HEK293 (cell line): ENCODE results near the gene WDTC1.
A peak's percentile ranks its signal among the peaks of the same experiment; 100 is the strongest.

Experiments
- BCL11A ChIP-seq: fragments of 450-650 bp; formaldehyde crosslinking; IDR thresholded peaks from 2 replicates; pipeline ENCODE4 v1.5.1; 2016; ENCODE audit warnings: low read depth, missing biosample characterization, missing genetic modification characterization
- CTCF ChIP-seq: fragments of 450-650 bp; formaldehyde crosslinking; IDR thresholded peaks from 2 replicates; pipeline ENCODE4 v1.5.1; 2016; ENCODE audit warnings: missing biosample characterization, missing genetic modification characterization
- GLIS1 ChIP-seq: fragments of 450-650 bp; formaldehyde crosslinking; IDR thresholded peaks from 2 replicates; pipeline ENCODE4 v1.5.1; 2016; ENCODE audit warnings: missing biosample characterization, missing genetic modification characterization
- PRDM10 ChIP-seq: fragments of 450-650 bp; formaldehyde crosslinking; IDR thresholded peaks from 2 replicates; pipeline ENCODE4 v1.5.1; 2016; ENCODE audit warnings: missing biosample characterization, missing genetic modification characterization
- PRDM2 ChIP-seq: fragments of 450-650 bp; formaldehyde crosslinking; IDR thresholded peaks from 2 replicates; pipeline ENCODE4 v1.5.1; 2016; ENCODE audit warnings: missing biosample characterization, missing genetic modification characterization, borderline replicate concordance
- PRDM6 ChIP-seq: fragments of 450-650 bp; formaldehyde crosslinking; IDR thresholded peaks from 2 replicates; pipeline ENCODE4 v1.5.1; 2017; ENCODE audit warnings: missing biosample characterization, missing genetic modification characterization
- SETDB1 ChIP-seq: IDR thresholded peaks from one replicate; pipeline ENCODE4 v1.6.1; 2017; ENCODE audit warnings: mild to moderate bottlenecking, low read length, moderate library complexity, mixed read lengths; ENCODE audit not compliant: insufficient read length
- ZBTB26 ChIP-seq: fragments of 450-650 bp; formaldehyde crosslinking; optimal IDR thresholded peaks from 2 replicates; pipeline ENCODE3; 2016; ENCODE audit warnings: missing biosample characterization, mild to moderate bottlenecking, missing genetic modification characterization
- ZBTB7A ChIP-seq: fragments of 450-650 bp; formaldehyde crosslinking; IDR thresholded peaks from 2 replicates; pipeline ENCODE4 v1.5.1; 2016; ENCODE audit warnings: low read depth, missing biosample characterization, missing genetic modification characterization
- ZNF133 ChIP-seq: fragments of 450-650 bp; formaldehyde crosslinking; IDR thresholded peaks from 2 replicates; pipeline ENCODE4 v1.5.1; 2016; ENCODE audit warnings: missing biosample characterization, missing genetic modification characterization
- ZNF211 ChIP-seq: fragments of 450-650 bp; formaldehyde crosslinking; IDR thresholded peaks from 2 replicates; pipeline ENCODE4 v1.5.1; 2016; ENCODE audit warnings: low read depth, missing biosample characterization, missing genetic modification characterization
- ZNF488 ChIP-seq: fragments of 450-650 bp; formaldehyde crosslinking; IDR thresholded peaks from 2 replicates; pipeline ENCODE4 v1.5.1; 2016; ENCODE audit warnings: missing biosample characterization, missing genetic modification characterization
- ZNF514 ChIP-seq: fragments of 450-650 bp; formaldehyde crosslinking; IDR thresholded peaks from 2 replicates; pipeline ENCODE4 v1.5.1; 2016; ENCODE audit warnings: missing biosample characterization, missing genetic modification characterization
- ZNF518A ChIP-seq: fragments of 450-650 bp; formaldehyde crosslinking; conservative IDR thresholded peaks from 2 replicates; pipeline ENCODE4 v1.5.1; 2016; ENCODE audit warnings: low read depth, missing biosample characterization, missing genetic modification characterization
- ZNF658 ChIP-seq: fragments of 450-650 bp; formaldehyde crosslinking; IDR thresholded peaks from 2 replicates; pipeline ENCODE4; 2016; ENCODE audit warnings: missing biosample characterization, missing genetic modification characterization
- ZNF747 ChIP-seq: fragments of 450-650 bp; formaldehyde crosslinking; IDR thresholded peaks from 2 replicates; pipeline ENCODE4 v1.5.1; 2016; ENCODE audit warnings: missing biosample characterization, missing genetic modification characterization
- ZNF777 ChIP-seq: fragments of 450-650 bp; formaldehyde crosslinking; IDR thresholded peaks from 2 replicates; pipeline ENCODE4 v1.5.1; 2017; ENCODE audit warnings: missing biosample characterization, missing genetic modification characterization, borderline replicate concordance

Gene WDTC1

GRCh38 chr1:27234049-27234882 lies at the start of gene WDTC1 (continued):
- TF ChIP-seq PRDM2 (tag by site-specific recombination): no peak
- no peak for TF ChIP-seq ZNF658 (tag by site-specific recombination)
- no peak for TF ChIP-seq ZNF133 (tag by site-specific recombination)
- no peak for TF ChIP-seq ZNF777
- no peak for TF ChIP-seq PRDM6 (tag by site-specific recombination)
- TF ChIP-seq GLIS1 (tag by site-specific recombination): peak; percentile 83
- no peak for TF ChIP-seq ZNF488 (tag by site-specific recombination)
- no peak for TF ChIP-seq ZNF747 (tag by site-specific recombination)
- TF ChIP-seq ZBTB7A (tag by site-specific recombination): peak; percentile 82; the same call in 1 of the 2 replicates
- TF ChIP-seq ZNF514 (tag by site-specific recombination): no peak
- TF ChIP-seq SETDB1: no peak
- no peak for TF ChIP-seq ZNF211 (tag by site-specific recombination)
- TF ChIP-seq BCL11A (tag by site-specific recombination): no peak; the same call in 1 of the 2 replicates
- no peak for TF ChIP-seq ZNF518A (tag by site-specific recombination)
- TF ChIP-seq ZBTB26 (tag by site-specific recombination): peak; percentile 96
- peak; percentile 97 for TF ChIP-seq PRDM10 (tag by site-specific recombination)
- no peak; the same call in 1 of the 2 replicates for TF ChIP-seq CTCF (tag by site-specific recombination)
